Activated CD4-positive, CD25-positive, alpha-beta regulatory T cell treated with anti-CD3 and anti-CD28 coated beads, Interleukin-2, amount 50 U/mL, for 72 hours (primary cell): ENCODE results near the gene KRT79.

Experiments
- DNase-seq: peaks from one replicate; pipeline ENCODE4 v3.0.0; 2021

The KRT79 gene

GRCh38 chr12:52832985-52833905 is 866 bp downstream of the KRT79 start:
- no peak for DNase-seq

- DNase-seq: no peak
Measured at GRCh38 chr12:52832451-52832850, 1.7 kb downstream of the KRT79 start.

GRCh38 chr12:52831251-52831650 is 2.9 kb downstream of the KRT79 start:
- no peak for DNase-seq

GRCh38 chr12:52829986-52830770 is 3.9 kb downstream of the KRT79 start:
- no peak for DNase-seq

GRCh38 chr12:52828591-52829021 is 5.5 kb downstream of the KRT79 start:
- DNase-seq: no peak

GRCh38 chr12:52828156-52828555 is 6.0 kb downstream of the KRT79 start:
- DNase-seq: no peak

GRCh38 chr12:52827499-52828090 is 6.5 kb downstream of the KRT79 start:
- DNase-seq: no peak

GRCh38 chr12:52826611-52827498 is 7.3 kb downstream of the KRT79 start:
- DNase-seq: no peak

- no peak for DNase-seq
Measured at GRCh38 chr12:52825961-52826360, 8.2 kb downstream of the KRT79 start.

- DNase-seq: no peak
Measured at GRCh38 chr12:52824741-52825410, 9.2 kb downstream of the KRT79 start.

- no peak for DNase-seq
Measured at GRCh38 chr12:52823761-52824450, 10.2 kb downstream of the KRT79 start.

- DNase-seq: no peak
Measured at GRCh38 chr12:52822771-52823510, 11.2 kb downstream of the KRT79 start.

- no peak for DNase-seq
Measured at GRCh38 chr12:52821826-52822660, 12.1 kb downstream of the KRT79 start.

GRCh38 chr12:52821071-52821730 is 12.9 kb downstream of the KRT79 start:
- no peak for DNase-seq

GRCh38 chr12:52820521-52820920 is 13.6 kb downstream of the KRT79 start:
- no peak for DNase-seq

- no peak for DNase-seq
Measured at GRCh38 chr12:52819731-52820510, 14.2 kb downstream of the KRT79 start.

- DNase-seq: no peak
Measured at GRCh38 chr12:52818887-52819420, 15.2 kb downstream of the KRT79 start.

- no peak for DNase-seq
Measured at GRCh38 chr12:52818388-52818787, 15.7 kb downstream of the KRT79 start.
